GM21423 (cell line): ENCODE data around the gene HEMK1.

ENCODE experiments used
- ATAC-seq: cut with Tn5 transposase; IDR thresholded peaks from one replicate; pipeline ENCODE4 v1.9.1; 2021; ENCODE audit warnings: mild to moderate bottlenecking, moderate library complexity; ENCODE audit not compliant: unreplicated experiment

HEMK1 gene

GRCh38 chr3:50599716-50600118 is 30.4 kb downstream of the HEMK1 start:
- ATAC-seq, result no peak

GRCh38 chr3:50600141-50600753 is 30.9 kb downstream of the HEMK1 start:
- ATAC-seq, result no peak

- ATAC-seq, result peak; percentile 65
These were observed 31.7 kb downstream of the HEMK1 start for GRCh38 chr3:50600841-50601591.

- ATAC-seq, result no peak
These were observed 33.4 kb downstream of the HEMK1 start for GRCh38 chr3:50602595-50603191.

GRCh38 chr3:50603261-50604109 is 34.2 kb downstream of the HEMK1 start:
- no peak for ATAC-seq

- no peak for ATAC-seq
These were observed 34.8 kb downstream of the HEMK1 start for GRCh38 chr3:50604110-50604621.

- ATAC-seq, result peak; percentile 36
These were observed 35.6 kb downstream of the HEMK1 start for GRCh38 chr3:50604628-50605588.

- ATAC-seq, result no peak
These were observed 36.6 kb downstream of the HEMK1 start for GRCh38 chr3:50605901-50606326.

GRCh38 chr3:50606596-50606995 is 37.3 kb downstream of the HEMK1 start:
- ATAC-seq, result no peak

GRCh38 chr3:50607271-50608091 is 38.2 kb downstream of the HEMK1 start:
- no peak for ATAC-seq

- ATAC-seq, result no peak
These were observed 39.0 kb downstream of the HEMK1 start for GRCh38 chr3:50608278-50608677.

GRCh38 chr3:50609071-50609762 is 39.9 kb downstream of the HEMK1 start:
- ATAC-seq, result no peak

GRCh38 chr3:50609763-50610085 is 40.4 kb downstream of the HEMK1 start:
- no peak for ATAC-seq

GRCh38 chr3:50610181-50610971 is 41.1 kb downstream of the HEMK1 start:
- no peak for ATAC-seq

- no peak for ATAC-seq
These were observed 41.7 kb downstream of the HEMK1 start for GRCh38 chr3:50610992-50611463.

- ATAC-seq, result peak; percentile 60
These were observed 42.3 kb downstream of the HEMK1 start, which contains the start of gene CISH for GRCh38 chr3:50611464-50612233. TSS of gene CISH (minus strand) at chr3:50611774. CDS start at chr3:50611650, 124 bp downstream.
